Tibial nerve (tissue), 3 donors: ENCODE results near the gene RAB26.

Experiments
- CTCF ChIP-seq, 5 experiments: fragments of 200-600 bp in 3 of 5; fragments of 450-650 bp in 2 of 5; sonication (generic) in 3 of 5; IDR thresholded peaks; one replicate each; pipeline ENCODE4 v1.5.1; 2016 to 2019; ENCODE audit warnings: antibody characterized with exemption in 5 of 5, mild to moderate bottlenecking in 3 of 5, moderate library complexity in 2 of 5
- POLR2A ChIP-seq, 2 donors: fragments of 450-650 bp; IDR thresholded peaks; one replicate each; pipeline ENCODE4 v1.6.1; 2017; ENCODE audit warnings: antibody characterized with exemption in 2 of 2, mild to moderate bottlenecking in 2 of 2, moderate library complexity in 2 of 2

- no peak for TF ChIP-seq CTCF (IDR thresholded peaks at IDR 0.05)
- no peak for TF ChIP-seq POLR2A (IDR thresholded peaks at IDR 0.05)
Observed at GRCh38 chr16:2166263-2167067, 18.0 kb downstream of the RAB26 start.
